Bronchial epithelial cell (primary cell): Measurements from ENCODE around the gene FEZF1. TPM values are rescaled to one million over a fixed set of nuclear protein-coding genes. Genes with fewer than 3 reads are reported as not detected.

Source experiments
- DNase-seq: peaks from one replicate; pipeline ENCODE4 v3.0.0-alpha.2; 2010; ENCODE audit warnings: low read depth
- FAIRE-seq: peaks from 2 replicates; lab custom pipeline; 2011; peaks lifted over from hg19 to GRCh38; lab: Jason Lieb, UNC
- H3K27me3 ChIP-seq: 2 replicates; pipeline ENCODE4 v1.5.1; 2011; ENCODE audit warnings: low read length; ENCODE audit not compliant: control insufficient read depth, insufficient read depth
- H3K36me3 ChIP-seq: 2 replicates; pipeline ENCODE4 v1.5.1; 2011; ENCODE audit warnings: low read length; ENCODE audit not compliant: control insufficient read depth, insufficient read depth
- H3K4me3 ChIP-seq: 2 replicates; pipeline ENCODE4 v1.5.1; 2011; ENCODE audit warnings: mild to moderate bottlenecking, low read depth, low read length, control low read depth
- CTCF ChIP-seq: IDR thresholded peaks from 2 replicates; pipeline ENCODE4 v1.5.1; 2011; ENCODE audit warnings: mild to moderate bottlenecking, moderate library complexity, low read length, control low read depth, inconsistent platforms; ENCODE audit not compliant: insufficient read depth, severe bottlenecking
- total RNA-seq: library from RNA; depleted of rRNA; stranded (reverse); fragments of >200 nt; gene quantifications from 2 replicates; pipeline ENCODE4 v1.2.1, GENCODE V29; 2014

The FEZF1 gene
- total RNA-seq, 1 donor from 2014 or later, result not detected

- peak; percentile 13 for DNase-seq
- no peaks in the 10 kb centered on the region for H3K36me3 ChIP-seq
- H3K4me3 ChIP-seq, result no peak overlapping the region
- peaks cover 75% of the 10 kb centered on the region for H3K27me3 ChIP-seq
- TF ChIP-seq CTCF, result no peak
- no peak for FAIRE-seq
These were observed 459 bp upstream of the FEZF1 start for GRCh38 chr7:122304996-122305421.

- H3K36me3 ChIP-seq, result no peaks in the 10 kb centered on the region
- H3K27me3 ChIP-seq, result peaks cover 75% of the 10 kb centered on the region
- no peak for DNase-seq
- FAIRE-seq, result no peak
- H3K4me3 ChIP-seq, result no peak overlapping the region
- no peak for TF ChIP-seq CTCF
These were observed 825 bp downstream of the FEZF1 start for GRCh38 chr7:122303531-122304318.

GRCh38 chr7:122302761-122303530 lies 1.6 kb downstream of the FEZF1 start:
- Histone ChIP-seq H3K27me3 (peaks cover 71% of the 10 kb centered on the region), H3K4me3 (no peak overlapping the region), H3K36me3 (no peaks in the 10 kb centered on the region)
- no peak for FAIRE-seq
- no peak for DNase-seq
- no peak for TF ChIP-seq CTCF

GRCh38 chr7:122301858-122302760 lies 2.4 kb downstream of the FEZF1 start:
- TF ChIP-seq CTCF, result no peak
- FAIRE-seq, result no peak
- Histone ChIP-seq H3K27me3 (peaks cover 65% of the 10 kb centered on the region), H3K4me3 (no peak overlapping the region), H3K36me3 (no peaks in the 10 kb centered on the region)
- no peak for DNase-seq

- DNase-seq (no peak), FAIRE-seq (no peak)
- no peak for TF ChIP-seq CTCF
- Histone ChIP-seq H3K27me3 (peaks cover 56% of the 10 kb centered on the region), H3K36me3 (no peaks in the 10 kb centered on the region), H3K4me3 (no peak overlapping the region)
These were observed 3.4 kb downstream of the FEZF1 start for GRCh38 chr7:122300956-122301833.
